GM21390 (cell line): ENCODE results near the gene CHAC1.

Source experiments
- ATAC-seq: cut with Tn5 transposase; IDR thresholded peaks from one replicate; pipeline ENCODE4 v1.9.1; 2021; ENCODE audit not compliant: unreplicated experiment

Gene CHAC1

GRCh38 chr15:40952901-40953712, at the start of gene CHAC1:
Gene CHAC1, plus strand, starts transcription at chr15:40953471. Its CDS starts 113 bp downstream, at chr15:40953584.
- peak; percentile 93 for ATAC-seq

GRCh38 chr15:40904552-40905201, 48.6 kb upstream of the CHAC1 start:
- ATAC-seq: no peak

GRCh38 chr15:40906091-40906990, 46.9 kb upstream of the CHAC1 start:
- peak; percentile 68 for ATAC-seq

GRCh38 chr15:40906991-40907802, 46.1 kb upstream of the CHAC1 start:
- peak; percentile 18 for ATAC-seq

GRCh38 chr15:40908095-40908494, 45.2 kb upstream of the CHAC1 start:
- ATAC-seq: no peak

- no peak for ATAC-seq
Observed at GRCh38 chr15:40909662-40910630, 43.3 kb upstream of the CHAC1 start.

- ATAC-seq: no peak
Observed at GRCh38 chr15:40911141-40911540, 42.1 kb upstream of the CHAC1 start.

- ATAC-seq: no peak
Observed at GRCh38 chr15:40911693-40912092, 41.6 kb upstream of the CHAC1 start.

- ATAC-seq: no peak
Observed at GRCh38 chr15:40912478-40912877, 40.8 kb upstream of the CHAC1 start.

- ATAC-seq: no peak
Observed at GRCh38 chr15:40914013-40914412, 39.3 kb upstream of the CHAC1 start.

- no peak for ATAC-seq
Observed at GRCh38 chr15:40914486-40914885, 38.8 kb upstream of the CHAC1 start.

- ATAC-seq: no peak
Observed at GRCh38 chr15:40915116-40915661, 38.1 kb upstream of the CHAC1 start.

- no peak for ATAC-seq
Observed at GRCh38 chr15:40915679-40916078, 37.6 kb upstream of the CHAC1 start.

GRCh38 chr15:40917585-40917984, 35.7 kb upstream of the CHAC1 start:
- ATAC-seq: no peak

- ATAC-seq: no peak
Observed at GRCh38 chr15:40918146-40918798, 35.0 kb upstream of the CHAC1 start.

GRCh38 chr15:40918799-40919392, 34.4 kb upstream of the CHAC1 start:
- no peak for ATAC-seq

GRCh38 chr15:40921949-40922607, 31.2 kb upstream of the CHAC1 start:
- ATAC-seq: no peak

- ATAC-seq: no peak
Observed at GRCh38 chr15:40922608-40923005, 30.7 kb upstream of the CHAC1 start.
